Kasumi-1 (cell line): ENCODE results near the gene COL5A1.
"Not testable (repeated sequence)": the region's sequence is repeated elsewhere in the genome, so short reads cannot be mapped to it uniquely, and the experiment has no call there.

Experiments
- DNase-seq, 2 experiments: peaks; one replicate each; lab custom pipeline; 2025; lab: John Stamatoyannopoulos, UW

COL5A1 gene

GRCh38 chr9:134678666-134679443 is 37.3 kb downstream of the COL5A1 start:
- DNase-seq = no peak

DNA sequence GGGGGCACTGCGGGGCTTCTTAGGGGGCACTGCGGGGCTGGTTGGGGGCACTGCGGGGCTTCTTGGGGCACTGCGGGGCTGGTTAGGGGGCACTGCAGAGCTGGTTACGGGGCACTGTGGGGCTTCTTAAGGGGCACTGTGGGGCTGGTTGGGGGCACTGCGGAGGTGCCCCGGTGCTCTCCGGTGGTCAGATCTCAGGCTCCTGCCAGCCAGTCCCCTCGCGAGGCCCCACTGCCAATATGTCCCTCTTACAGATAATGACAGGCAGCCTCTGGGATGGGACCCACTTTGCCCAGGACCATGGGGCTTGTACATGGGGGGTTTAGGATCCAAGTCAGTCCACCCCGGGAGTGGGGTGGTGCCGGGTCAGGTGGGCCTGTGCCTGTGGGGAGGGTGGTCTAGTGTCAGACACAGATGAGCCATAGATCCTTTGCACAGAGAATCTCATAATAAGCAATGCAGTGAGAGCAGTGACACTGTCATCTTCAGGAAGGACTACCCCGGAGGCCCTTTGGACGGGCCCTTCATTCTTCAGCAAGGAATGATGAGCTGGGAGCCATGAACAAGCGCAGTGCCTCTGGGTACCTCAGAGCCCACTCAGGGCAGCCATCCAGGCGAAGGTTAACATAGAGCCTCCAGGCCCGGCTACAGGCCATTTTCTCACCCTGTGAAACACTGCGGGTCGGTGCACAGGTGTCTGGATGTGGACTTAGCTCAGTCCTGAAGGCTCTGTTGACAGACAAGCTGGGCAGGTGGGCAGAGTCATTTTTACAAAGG is 38.2 kb downstream of the COL5A1 start:
- DNase-seq = no peak

- DNase-seq = no peak
Measured at GRCh38 chr9:134680393-134681060, 38.9 kb downstream of the COL5A1 start.

DNA sequence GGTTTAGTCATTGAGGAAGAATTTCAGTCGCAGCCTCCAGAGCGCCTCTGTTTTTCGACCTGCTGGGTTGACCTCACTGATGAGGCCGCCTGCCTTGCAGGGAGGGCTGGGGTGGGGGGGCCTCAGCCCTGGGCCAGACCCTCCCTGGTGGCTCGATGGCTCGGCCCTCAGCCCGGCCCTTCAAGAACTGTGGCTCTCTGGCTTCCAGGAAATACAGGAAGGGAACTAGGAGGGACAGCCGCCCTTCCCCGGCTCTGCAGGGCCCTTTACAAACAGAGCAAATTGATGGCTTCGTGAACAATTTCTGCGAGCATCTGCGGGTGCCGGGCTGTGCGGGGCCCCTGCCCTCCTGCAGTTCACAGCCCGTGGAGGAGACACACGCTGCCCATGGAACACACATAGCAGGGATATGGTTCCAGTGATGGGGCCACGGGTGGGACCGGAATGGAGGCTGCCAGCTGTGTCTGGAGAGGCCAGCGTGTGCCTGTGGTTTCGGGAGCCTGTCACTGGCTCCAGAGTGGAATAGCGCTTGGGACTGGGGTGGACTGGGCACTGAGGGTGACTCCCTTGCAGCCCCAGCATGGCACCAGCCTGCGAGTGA is 39.6 kb downstream of the COL5A1 start:
- DNase-seq = no peak

- DNase-seq = no peak
Measured at GRCh38 chr9:134682026-134682425, 40.4 kb downstream of the COL5A1 start.

GRCh38 chr9:134682651-134683364 is 41.2 kb downstream of the COL5A1 start:
- no peak for DNase-seq

GRCh38 chr9:134683714-134684374 is 42.2 kb downstream of the COL5A1 start:
- DNase-seq = no peak

DNA sequence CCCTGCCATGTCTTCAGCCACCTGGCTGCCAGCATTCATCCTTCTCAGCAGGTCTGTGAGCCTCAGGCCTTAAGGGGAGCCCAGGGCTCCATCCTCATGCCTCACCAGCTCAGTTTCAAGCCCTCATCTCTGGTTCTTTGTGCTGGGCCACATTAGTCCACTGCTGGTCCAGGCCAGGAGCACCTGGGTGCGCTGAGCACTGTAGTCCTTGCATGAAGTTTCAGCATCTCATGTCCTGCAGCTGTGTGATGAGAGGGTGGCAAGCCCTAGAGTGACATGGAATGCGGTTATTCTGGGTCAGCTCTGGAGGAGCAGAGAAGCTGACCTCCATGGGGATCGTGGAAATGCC is 42.7 kb downstream of the COL5A1 start:
- DNase-seq = no peak

GRCh38 chr9:134684941-134685340 is 43.3 kb downstream of the COL5A1 start:
- DNase-seq = not testable (repeated sequence)

DNA sequence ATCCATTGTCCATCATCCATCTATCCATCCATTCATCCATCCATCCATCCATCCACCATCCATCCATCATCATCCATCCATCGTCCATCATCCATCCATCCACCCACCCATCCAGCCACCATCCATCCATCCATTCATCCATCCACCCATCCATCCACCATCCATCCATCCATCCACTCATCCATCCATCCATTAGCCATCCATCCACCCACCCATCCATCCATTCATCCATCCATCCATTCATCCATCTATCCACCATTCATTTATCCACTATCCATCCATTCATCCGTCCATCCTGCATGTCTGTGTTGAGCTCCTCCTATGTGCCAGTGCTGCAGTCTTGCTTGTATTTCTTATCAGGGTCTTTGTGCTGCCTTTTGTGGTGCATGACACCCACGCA is 44.2 kb downstream of the COL5A1 start:
- no peak for DNase-seq

- DNase-seq = no peak
Measured at GRCh38 chr9:134686896-134687295, 45.3 kb downstream of the COL5A1 start.

DNA sequence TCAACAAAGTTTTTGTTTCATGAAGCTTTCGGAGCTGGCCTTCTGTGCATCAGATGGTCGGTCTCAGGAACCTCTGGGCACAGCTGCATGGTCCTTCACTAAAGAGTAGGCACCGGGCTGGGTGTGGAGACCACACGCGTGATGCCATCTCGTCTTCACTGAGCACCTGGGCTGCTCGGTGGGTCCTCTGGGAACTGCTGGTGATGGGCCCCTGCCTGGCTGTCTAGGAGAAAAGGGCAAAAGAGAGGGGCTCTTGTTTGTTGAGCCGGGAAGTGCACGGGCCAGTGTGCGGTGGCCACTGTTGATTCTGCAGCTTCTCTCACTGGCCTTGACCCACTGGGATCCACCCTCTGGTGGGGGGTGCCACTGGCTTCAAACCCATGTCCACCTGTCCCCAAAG is 46.0 kb downstream of the COL5A1 start:
- no peak for DNase-seq

GRCh38 chr9:134688231-134688630 is 46.6 kb downstream of the COL5A1 start:
- DNase-seq = no peak

DNA sequence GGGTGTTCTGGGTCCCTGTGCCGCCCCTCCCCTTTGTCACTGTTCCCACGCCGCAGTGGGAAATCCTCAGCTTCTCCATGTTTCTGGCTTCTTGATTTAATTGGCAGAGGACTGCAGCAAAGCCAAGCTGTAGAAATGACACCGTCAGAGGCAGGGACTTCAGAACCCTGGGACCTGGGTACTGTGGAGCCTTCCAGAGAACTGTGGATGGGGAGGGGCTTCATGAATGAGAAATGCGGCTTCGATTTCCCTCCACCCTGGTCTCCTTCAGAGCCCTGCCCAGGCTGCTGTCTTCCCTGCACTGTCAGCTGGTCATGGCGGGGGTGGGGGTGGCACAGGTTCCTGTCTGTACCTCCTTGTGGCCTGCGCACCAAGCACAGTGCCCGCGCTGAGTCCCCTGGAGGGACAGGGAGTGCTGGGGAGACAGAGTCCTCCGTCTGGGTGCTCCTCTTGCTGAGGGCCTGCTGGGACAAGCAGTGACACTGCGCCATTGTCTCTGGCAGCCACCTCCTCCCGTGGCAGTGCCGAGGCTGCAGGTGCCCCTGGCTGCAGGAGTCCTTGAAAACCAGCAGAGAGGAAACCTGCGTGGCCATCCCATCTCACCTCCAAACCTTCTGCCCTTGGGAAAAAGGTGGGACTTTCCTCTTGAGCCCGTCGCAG is 47.2 kb downstream of the COL5A1 start:
- no peak for DNase-seq

GRCh38 chr9:134689321-134690181 is 47.9 kb downstream of the COL5A1 start:
- no peak for DNase-seq

- DNase-seq = no peak
Measured at GRCh38 chr9:134690301-134690751, 48.7 kb downstream of the COL5A1 start.

DNA sequence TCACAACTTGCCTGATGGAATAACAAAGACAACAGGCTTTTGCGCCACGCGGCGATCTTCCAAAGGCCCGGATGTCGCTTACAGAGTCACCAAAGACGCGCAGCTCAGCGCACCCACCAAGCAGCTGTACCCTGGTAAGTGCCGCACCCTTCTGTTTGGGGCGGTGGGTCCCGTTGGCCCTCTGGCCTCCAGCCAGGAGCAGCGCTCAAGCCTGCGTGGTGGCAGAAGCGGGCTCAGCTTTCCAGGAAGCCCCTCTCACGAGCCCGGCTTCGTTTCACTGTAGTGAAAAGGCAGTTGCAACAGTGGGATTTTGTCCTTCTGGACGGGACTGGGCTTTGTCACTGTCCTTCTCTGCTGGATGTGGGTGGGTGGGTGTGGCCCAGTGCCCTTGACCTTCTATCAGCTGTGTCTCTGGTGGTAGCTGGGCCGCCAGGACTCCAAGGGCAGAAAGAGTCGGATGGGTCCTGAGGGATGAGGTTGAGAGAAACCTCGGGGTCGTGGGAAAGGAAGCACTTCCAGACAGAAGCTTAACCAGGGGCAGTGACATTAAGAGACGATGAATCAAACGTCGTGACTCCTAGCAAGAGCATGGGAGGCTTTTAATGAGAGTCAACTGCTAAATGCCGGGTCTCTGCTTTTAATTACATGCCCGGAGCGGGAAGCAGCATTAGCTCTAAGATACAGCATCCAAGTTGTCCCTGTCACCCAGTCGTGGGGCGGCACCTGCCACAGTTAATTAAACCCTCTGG is 49.5 kb downstream of the COL5A1 start:
- DNase-seq = no peak

DNA sequence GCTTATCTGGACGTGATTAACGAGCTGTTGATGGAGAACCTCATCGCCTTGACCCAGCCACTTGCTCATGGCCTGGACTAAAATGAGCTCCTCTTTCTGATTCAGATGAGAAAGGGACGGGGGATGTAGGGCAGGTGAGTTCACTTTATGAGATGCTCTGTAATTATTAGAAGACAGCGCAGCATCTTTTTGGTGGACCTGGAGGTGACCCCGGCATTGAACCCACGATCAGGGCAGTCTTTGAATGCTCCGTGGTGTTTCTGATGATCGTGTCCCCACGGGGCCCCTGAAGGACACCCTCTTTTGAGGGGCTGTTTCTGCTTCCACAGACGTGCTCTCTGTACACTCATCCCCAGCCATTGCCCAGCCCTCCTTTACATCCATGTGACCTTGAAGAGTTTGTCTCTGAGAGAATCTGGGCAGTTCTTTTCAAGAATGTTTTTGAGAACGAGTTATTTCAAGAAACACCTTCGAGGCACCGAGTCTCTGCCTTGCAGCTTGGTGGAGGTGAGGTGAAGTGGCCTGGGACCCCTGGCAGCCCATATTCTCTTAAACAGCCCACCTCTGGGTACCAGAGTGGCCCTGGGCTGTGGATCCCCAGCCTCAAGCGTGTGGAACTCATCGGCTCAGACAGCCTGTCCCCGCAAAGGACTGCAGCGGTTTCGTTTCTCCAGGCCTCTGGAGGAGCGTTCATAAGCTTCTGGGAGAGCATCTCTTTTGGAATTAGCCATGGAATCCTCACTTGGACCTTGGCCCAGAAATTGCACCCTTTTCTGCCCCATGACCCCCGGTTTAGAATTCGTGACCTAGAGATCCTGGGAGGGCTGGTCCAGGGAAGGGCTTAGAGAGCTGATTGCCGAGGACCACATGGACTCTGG is 50.3 kb downstream of the COL5A1 start:
- no peak for DNase-seq
